Stomach smooth muscle (tissue), 2 donors: ENCODE data around the gene PA2G4.
A peak's percentile ranks its signal among the peaks of the same experiment; 100 is the strongest.

Source experiments
- H3K27ac ChIP-seq: one replicate; pipeline ENCODE4 v1.7.0; 2013; ENCODE audit warnings: mild to moderate bottlenecking, low read length, inconsistent platforms
- H3K27me3 ChIP-seq, 2 donors: one replicate each; pipeline ENCODE4 v1.7.0; 2013; ENCODE audit warnings: low read length in 2 of 2; ENCODE audit not compliant: insufficient read depth in 2 of 2, control insufficient read depth in 1 of 2
- H3K36me3 ChIP-seq, 2 donors: one replicate each; pipeline ENCODE4 v1.7.0; 2013; ENCODE audit warnings: low read length in 2 of 2; ENCODE audit not compliant: control insufficient read depth in 2 of 2, insufficient read depth in 2 of 2
- H3K4me1 ChIP-seq: one replicate; pipeline ENCODE4 v1.7.0; 2013; ENCODE audit warnings: low read length; ENCODE audit not compliant: control insufficient read depth, insufficient read depth
- H3K4me3 ChIP-seq, 2 donors: one replicate each; pipeline ENCODE4 v1.7.0; 2013; ENCODE audit warnings: low read length in 2 of 2
- H3K9ac ChIP-seq, 2 donors: one replicate each; pipeline ENCODE4 v1.7.0; 2013; ENCODE audit warnings: low read length in 2 of 2, mild to moderate bottlenecking in 1 of 2
- H3K9me3 ChIP-seq, 2 donors: one replicate each; pipeline ENCODE4 v1.7.0; 2013; ENCODE audit warnings: low read length in 2 of 2; ENCODE audit not compliant: control insufficient read depth in 2 of 2
- donor health status: healthy.
- donor health status: Pancreatic carcinoma.

The PA2G4 gene

DNA sequence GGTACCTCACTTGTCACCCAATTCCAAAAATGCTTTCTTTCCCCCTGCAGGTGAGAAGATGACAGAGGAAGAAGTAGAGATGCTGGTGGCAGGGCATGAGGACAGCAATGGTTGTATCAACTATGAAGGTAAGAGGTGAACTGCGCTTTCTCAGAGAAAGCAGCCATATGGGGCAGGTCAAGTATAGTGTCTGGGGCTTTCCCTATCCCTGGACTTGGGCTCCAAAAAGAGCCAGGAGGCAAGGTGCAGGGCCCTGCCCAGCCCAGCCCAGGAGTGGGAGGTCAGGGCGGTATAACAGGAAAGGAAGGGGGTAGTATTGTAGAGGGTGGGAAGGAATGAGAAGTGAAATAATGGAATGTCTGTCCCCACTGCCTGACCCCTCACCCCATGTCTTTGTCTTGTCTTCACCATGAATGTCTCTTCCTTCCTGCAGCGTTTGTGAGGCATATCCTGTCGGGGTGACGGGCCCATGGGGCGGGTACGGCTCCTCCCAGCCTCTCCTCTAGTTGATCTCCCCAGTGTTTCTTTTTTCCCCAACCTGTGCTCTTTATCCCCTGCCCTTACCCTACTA, 55.9 kb downstream of the PA2G4 start:
- H3K9ac ChIP-seq = peak overlapping the region; percentile 100
- peak overlapping the region; percentile 100 for H3K27ac ChIP-seq
- no peaks in the 10 kb centered on the region for H3K9me3 ChIP-seq
- peaks cover 38 to 46% of the 10 kb centered on the region in 2 donors for H3K36me3 ChIP-seq
- H3K4me3 ChIP-seq = peak overlapping the region; percentile 99
- H3K4me1 ChIP-seq = peaks cover 54% of the 10 kb centered on the region
- no peaks in the 10 kb centered on the region for H3K27me3 ChIP-seq

DNA sequence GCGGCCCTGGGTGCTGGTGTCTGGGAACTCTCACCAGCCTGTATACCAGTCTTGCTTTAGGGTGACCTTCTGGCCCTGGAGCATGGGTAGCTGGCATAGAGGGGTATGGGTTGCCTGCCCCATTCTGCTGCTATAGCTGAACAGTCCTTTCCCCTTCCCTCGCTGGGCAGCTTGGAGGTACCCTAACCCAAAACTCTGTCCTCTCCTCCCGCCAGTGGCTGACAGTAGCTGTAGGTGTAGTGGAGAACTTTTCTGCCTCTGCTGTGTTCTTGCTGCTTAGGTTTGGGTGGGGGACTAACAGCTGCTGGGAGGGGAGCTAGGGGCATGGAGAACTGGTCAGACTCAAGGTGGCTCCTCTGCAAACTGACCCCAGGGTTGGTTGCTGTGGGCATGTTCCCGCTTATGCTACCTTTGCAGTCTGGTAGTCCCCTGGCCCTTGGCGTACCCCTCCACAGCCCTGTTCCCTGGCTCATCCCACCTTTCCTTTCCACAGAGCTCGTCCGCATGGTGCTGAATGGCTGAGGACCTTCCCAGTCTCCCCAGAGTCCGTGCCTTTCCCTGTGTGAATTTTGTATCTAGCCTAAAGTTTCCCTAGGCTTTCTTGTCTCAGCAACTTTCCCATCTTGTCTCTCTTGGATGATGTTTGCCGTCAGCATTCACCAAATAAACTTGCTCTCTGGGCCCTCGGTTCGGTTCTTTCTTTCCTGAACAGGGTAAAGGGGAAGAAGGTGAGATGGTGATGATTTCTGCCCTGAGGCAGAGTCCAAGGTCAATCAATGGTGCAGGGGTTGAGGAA, 56.7 kb downstream of the PA2G4 start:
- peaks cover 57% of the 10 kb centered on the region for H3K4me1 ChIP-seq
- peak overlapping the region; percentile 100 for H3K27ac ChIP-seq
- peak overlapping the region; percentile 100 for H3K9ac ChIP-seq
- no peaks in the 10 kb centered on the region for H3K27me3 ChIP-seq
- H3K4me3 ChIP-seq = peak overlapping the region; percentile 99
- H3K9me3 ChIP-seq = no peaks in the 10 kb centered on the region
- peaks cover 38 to 46% of the 10 kb centered on the region in 2 donors for H3K36me3 ChIP-seq

DNA sequence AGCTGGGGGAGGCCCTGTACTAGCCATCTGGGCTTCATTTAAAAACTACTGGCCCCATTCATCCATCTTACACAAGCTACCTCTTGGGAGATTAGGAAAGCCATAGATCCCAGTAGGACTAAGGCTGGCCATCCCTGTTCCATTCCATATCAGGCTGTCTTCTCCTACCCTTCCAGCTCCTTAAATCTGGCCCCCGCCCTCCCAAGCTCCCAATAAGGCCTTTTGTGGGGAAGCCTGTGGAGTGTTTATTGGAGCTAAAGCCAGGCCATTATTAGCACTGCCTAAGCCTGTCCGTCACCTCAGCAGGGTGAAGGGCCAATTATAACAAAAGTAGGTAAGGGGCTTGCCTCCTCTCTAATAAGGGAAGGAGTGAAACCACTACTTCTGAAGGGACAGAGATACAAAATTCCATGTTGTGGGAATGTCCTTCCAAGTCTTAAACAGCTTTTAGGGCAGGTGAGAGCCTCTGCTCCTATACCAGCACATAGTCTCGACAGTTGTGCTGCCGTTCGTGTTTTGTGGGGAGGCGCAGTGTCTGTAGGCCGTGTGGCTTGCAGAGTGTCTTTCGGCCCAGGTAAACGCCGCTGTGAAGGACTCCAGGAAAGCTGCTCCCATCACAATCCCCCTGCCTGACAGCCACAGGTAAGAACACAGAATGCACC, 57.5 kb downstream of the PA2G4 start:
- peak overlapping the region; percentile 100 for H3K9ac ChIP-seq
- H3K4me1 ChIP-seq = peaks cover 57% of the 10 kb centered on the region
- peak overlapping the region; percentile 100 for H3K27ac ChIP-seq
- H3K36me3 ChIP-seq = peaks cover 38 to 49% of the 10 kb centered on the region in 2 donors
- peak overlapping the region; percentile 99 for H3K4me3 ChIP-seq
- H3K9me3 ChIP-seq = no peaks in the 10 kb centered on the region
- H3K27me3 ChIP-seq = no peaks in the 10 kb centered on the region

DNA sequence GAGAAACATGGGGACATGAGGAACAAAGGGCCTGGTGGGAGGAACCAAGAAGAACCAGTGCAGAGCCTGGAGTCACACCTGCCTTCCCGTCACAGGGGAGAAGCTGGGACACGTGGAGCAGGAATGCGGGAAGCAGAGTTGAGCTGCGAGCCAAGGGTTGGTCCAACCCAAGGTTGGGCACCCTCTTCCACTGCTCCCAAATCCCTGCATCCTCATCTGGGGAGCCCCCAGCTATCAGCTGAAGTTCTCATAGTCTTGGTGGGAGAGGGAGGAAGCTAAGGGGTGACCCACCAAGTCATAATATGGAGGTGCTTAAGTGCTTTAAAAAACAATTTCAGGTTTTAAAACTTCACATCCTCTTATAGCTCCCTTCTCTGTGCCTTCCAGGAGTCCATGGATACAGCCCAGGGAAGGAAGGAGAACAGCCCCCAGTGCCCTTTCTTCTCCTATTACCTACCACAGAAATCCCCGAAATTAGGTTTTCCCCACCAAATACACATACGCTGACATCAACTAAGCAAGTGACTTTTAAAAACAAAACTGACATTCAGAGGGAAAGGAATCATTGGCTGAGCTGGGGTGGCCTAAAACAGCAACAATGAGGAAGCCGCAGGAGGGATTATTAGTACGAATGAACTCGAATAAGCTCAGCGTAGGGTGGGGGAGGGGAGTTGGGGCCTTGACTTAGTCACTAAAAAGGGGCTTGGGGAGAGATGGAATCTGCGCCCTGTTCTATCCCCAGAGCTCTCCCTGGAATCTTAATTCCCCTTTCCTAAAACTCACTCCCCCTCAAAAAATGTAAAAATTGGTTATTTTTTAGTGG, 58.3 kb downstream of the PA2G4 start:
- peaks cover 42 to 53% of the 10 kb centered on the region in 2 donors for H3K36me3 ChIP-seq
- peak overlapping the region; percentile 100 for H3K27ac ChIP-seq
- peaks cover 49% of the 10 kb centered on the region for H3K4me1 ChIP-seq

More for the DNA sequence above, 58.3 kb downstream of the PA2G4 start:
- Histone ChIP-seq H3K9me3 (no peaks in the 10 kb centered on the region), H3K9ac (no peak overlapping the region), H3K27me3 (no peaks in the 10 kb centered on the region), H3K4me3 (peak overlapping the region in 1 of 2 donors; percentile 99)
